Skeletal muscle satellite cell (primary cell): Measurements from ENCODE around the gene CDCP2.
"Not testable (repeated sequence)": the region's sequence is repeated elsewhere in the genome, so short reads cannot be mapped to it uniquely, and the experiment has no call there.

Source experiments
- H3K27me3 ChIP-seq: 2 replicates; pipeline ENCODE4 v1.7.0; 2013; ENCODE audit warnings: low read length; ENCODE audit not compliant: control insufficient read depth, insufficient read depth
- H3K36me3 ChIP-seq: 2 replicates; pipeline ENCODE4 v1.7.0; 2013; ENCODE audit warnings: mild to moderate bottlenecking, control low read depth, low read length; ENCODE audit not compliant: insufficient read depth
- H3K4me1 ChIP-seq: 2 replicates; pipeline ENCODE4 v1.7.0; 2013; ENCODE audit warnings: low read length; ENCODE audit not compliant: control insufficient read depth, insufficient read depth
- H3K4me2 ChIP-seq: 2 replicates; pipeline ENCODE4 v1.7.0; 2013; ENCODE audit warnings: mild to moderate bottlenecking, low read length
- H3K4me3 ChIP-seq: 2 replicates; pipeline ENCODE4 v1.7.0; 2013; ENCODE audit warnings: low read length
- H3K9ac ChIP-seq: 2 replicates; pipeline ENCODE4 v1.7.0; 2013; ENCODE audit warnings: mild to moderate bottlenecking, low read depth, low read length, moderate library complexity
- H3K9me3 ChIP-seq: replicated peaks from 2 replicates; pipeline ENCODE4 v1.7.0; 2013; ENCODE audit warnings: mild to moderate bottlenecking, control low read depth, low read length

Gene CDCP2

GRCh38 chr1:54109129-54110090 lies 43.4 kb downstream of the CDCP2 start:
- Histone ChIP-seq H3K9ac (no peak overlapping the region), H3K4me3 (no peak overlapping the region), H3K4me2 (no peak overlapping the region), H3K9me3 (no peaks in the 10 kb centered on the region), H3K27me3 (no peaks in the 10 kb centered on the region), H3K4me1 (peaks cover 11% of the 10 kb centered on the region), H3K36me3 (no peaks in the 10 kb centered on the region)

GRCh38 chr1:54108156-54108555 lies 44.6 kb downstream of the CDCP2 start:
- Histone ChIP-seq H3K4me1 (peaks cover 11% of the 10 kb centered on the region), H3K27me3 (no peaks in the 10 kb centered on the region), H3K36me3 (no peaks in the 10 kb centered on the region)

DNA sequence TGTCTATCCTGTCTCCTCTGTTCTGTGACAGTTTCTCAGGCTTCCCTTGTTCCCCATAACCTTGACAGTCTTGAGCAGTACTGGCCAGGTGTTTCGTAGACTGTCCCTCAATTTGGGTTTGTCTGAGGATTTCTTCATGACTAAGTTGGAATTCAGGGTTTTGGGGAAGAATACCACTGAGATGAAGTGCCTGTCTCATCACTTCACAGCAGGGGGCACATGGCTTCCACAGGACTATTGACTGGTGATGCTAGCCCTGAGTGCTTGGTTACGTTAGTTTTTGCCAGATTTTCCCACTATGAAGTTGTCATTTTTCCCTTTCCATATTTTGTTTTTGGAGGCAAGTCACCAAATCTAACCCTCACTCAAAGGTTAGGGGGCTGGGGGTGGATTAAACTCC lies 45.7 kb downstream of the CDCP2 start:
- H3K27me3 ChIP-seq: no peaks in the 10 kb centered on the region
- H3K36me3 ChIP-seq: no peaks in the 10 kb centered on the region
- H3K4me1 ChIP-seq: peaks cover 11% of the 10 kb centered on the region
- no peak overlapping the region for H3K4me3 ChIP-seq
- H3K4me2 ChIP-seq: no peak overlapping the region
- no peaks in the 10 kb centered on the region for H3K9me3 ChIP-seq
- H3K9ac ChIP-seq: no peak overlapping the region

More at GRCh38 chr1:54108156-54108555, 44.6 kb downstream of the CDCP2 start:
- Histone ChIP-seq H3K4me3 (no peak overlapping the region), H3K9me3 (no peaks in the 10 kb centered on the region), H3K4me2 (no peak overlapping the region), H3K9ac (no peak overlapping the region)

- Histone ChIP-seq H3K9ac (no peak overlapping the region), H3K4me1 (peaks cover 11% of the 10 kb centered on the region), H3K36me3 (no peaks in the 10 kb centered on the region), H3K4me2 (no peak overlapping the region), H3K9me3 (no peaks in the 10 kb centered on the region), H3K4me3 (no peak overlapping the region), H3K27me3 (no peaks in the 10 kb centered on the region)
These were observed 47.0 kb downstream of the CDCP2 start for GRCh38 chr1:54105736-54106269.

DNA sequence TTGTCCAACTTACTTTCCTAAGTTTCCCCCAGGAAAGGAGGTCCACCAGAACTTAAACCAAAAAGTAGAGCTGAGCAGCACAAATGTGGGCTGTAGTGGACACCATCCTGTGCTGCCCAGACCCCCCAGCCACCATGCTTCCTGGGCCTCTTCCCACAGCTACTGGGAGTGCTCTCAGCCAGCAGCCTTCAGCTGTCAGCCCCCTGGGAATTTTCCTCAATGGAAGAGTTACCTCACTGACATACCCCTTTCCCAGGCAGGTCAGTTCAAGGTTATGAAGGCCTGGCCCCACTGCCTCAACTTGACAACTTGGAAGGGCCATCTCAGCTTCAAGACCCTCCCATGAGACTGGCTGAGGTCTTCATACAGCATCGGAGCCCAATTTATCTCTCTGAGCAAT lies 47.7 kb downstream of the CDCP2 start:
- no peak overlapping the region for H3K4me2 ChIP-seq
- H3K4me1 ChIP-seq: peaks cover 11% of the 10 kb centered on the region
- no peaks in the 10 kb centered on the region for H3K27me3 ChIP-seq
- H3K4me3 ChIP-seq: no peak overlapping the region
- H3K9ac ChIP-seq: no peak overlapping the region
- H3K36me3 ChIP-seq: no peaks in the 10 kb centered on the region
- H3K9me3 ChIP-seq: no peaks in the 10 kb centered on the region

DNA sequence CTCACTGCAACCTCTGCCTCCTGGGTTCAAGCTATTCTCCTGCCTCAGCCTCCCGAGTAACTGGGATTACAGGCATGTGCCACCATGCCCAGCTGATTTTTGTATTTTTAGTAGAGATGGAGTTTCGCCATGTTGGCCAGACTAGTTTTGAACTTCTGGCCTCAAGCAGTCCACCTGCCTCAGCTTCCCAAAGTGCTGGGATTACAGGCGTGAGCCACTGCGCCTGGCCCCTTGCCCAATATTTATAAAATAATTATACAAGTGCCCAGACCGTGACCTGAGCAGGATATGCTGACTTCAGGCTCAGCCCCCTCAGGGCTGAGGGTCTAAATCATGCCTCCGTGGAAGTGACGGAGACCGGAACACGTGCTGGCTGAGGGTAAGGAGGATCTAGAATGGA lies 48.2 kb downstream of the CDCP2 start:
- not testable (repeated sequence) for H3K9me3 ChIP-seq, H3K4me3 ChIP-seq, H3K27me3 ChIP-seq, H3K9ac ChIP-seq, H3K36me3 ChIP-seq, H3K4me2 ChIP-seq
- peaks cover 11% of the 10 kb centered on the region for H3K4me1 ChIP-seq

DNA sequence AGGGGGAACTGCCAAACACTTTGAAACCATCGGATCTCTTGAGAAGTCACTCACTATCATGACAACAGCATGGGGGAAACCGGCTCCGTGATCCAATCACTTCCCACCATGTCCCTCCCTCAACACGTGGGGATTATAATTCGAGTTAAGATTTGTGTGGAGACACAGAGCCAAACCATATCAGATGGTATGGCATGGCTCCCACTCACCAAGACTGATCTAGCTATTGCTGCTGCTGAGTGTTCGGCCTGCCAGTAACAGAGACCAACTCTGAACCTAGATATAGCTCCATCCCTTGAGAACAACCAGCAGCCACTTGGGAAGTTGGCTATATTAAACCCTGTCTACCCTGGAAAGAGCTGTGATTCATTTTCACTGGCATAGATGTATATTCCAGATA lies 49.4 kb downstream of the CDCP2 start:
- Histone ChIP-seq H3K9me3 (no peaks in the 10 kb centered on the region), H3K4me1 (peaks cover 11% of the 10 kb centered on the region), H3K9ac (no peak overlapping the region), H3K4me2 (no peak overlapping the region), H3K4me3 (no peak overlapping the region), H3K36me3 (no peaks in the 10 kb centered on the region), H3K27me3 (no peaks in the 10 kb centered on the region)

- Histone ChIP-seq H3K4me1 (peaks cover 4% of the 10 kb centered on the region), H3K4me2 (no peak overlapping the region), H3K9ac (no peak overlapping the region), H3K27me3 (no peaks in the 10 kb centered on the region), H3K36me3 (peaks cover 10% of the 10 kb centered on the region), H3K9me3 (no peaks in the 10 kb centered on the region), H3K4me3 (no peak overlapping the region)
These were observed 52.3 kb downstream of the CDCP2 start for GRCh38 chr1:54100500-54100899.

- H3K4me3 ChIP-seq: no peak overlapping the region
These were observed 53.7 kb downstream of the CDCP2 start for GRCh38 chr1:54099061-54099610.

GRCh38 chr1:54096877-54097240 lies 55.9 kb downstream of the CDCP2 start:
- Histone ChIP-seq H3K9me3 (no peaks in the 10 kb centered on the region), H3K4me3 (no peak overlapping the region), H3K4me2 (no peak overlapping the region), H3K36me3 (peaks cover 10% of the 10 kb centered on the region), H3K27me3 (no peaks in the 10 kb centered on the region), H3K4me1 (no peaks in the 10 kb centered on the region), H3K9ac (no peak overlapping the region)

More at GRCh38 chr1:54099061-54099610, 53.7 kb downstream of the CDCP2 start:
- Histone ChIP-seq H3K27me3 (no peaks in the 10 kb centered on the region), H3K4me2 (no peak overlapping the region), H3K9ac (no peak overlapping the region), H3K4me1 (no peaks in the 10 kb centered on the region), H3K36me3 (peaks cover 10% of the 10 kb centered on the region), H3K9me3 (no peaks in the 10 kb centered on the region)

- no peak overlapping the region for H3K4me2 ChIP-seq
- no peak overlapping the region for H3K9ac ChIP-seq
- H3K36me3 ChIP-seq: peaks cover 10% of the 10 kb centered on the region
- no peaks in the 10 kb centered on the region for H3K9me3 ChIP-seq
- no peaks in the 10 kb centered on the region for H3K27me3 ChIP-seq
- no peak overlapping the region for H3K4me3 ChIP-seq
- H3K4me1 ChIP-seq: no peaks in the 10 kb centered on the region
These were observed 56.4 kb downstream of the CDCP2 start for GRCh38 chr1:54096227-54096876.
